Measurements from ENCODE around the gene SHISA7. TPM values are rescaled to one million over a fixed set of nuclear protein-coding genes. Genes with fewer than 3 reads are reported as not detected.

Gene SHISA7
- total RNA-seq, 5 donors from 2014 or later (not counting 1 experiment from before 2014, with no cell fraction given) = not detected

- Mint-ChIP-seq H3K4me3 (peak overlapping the region in 2 of 3 donors; percentile 13 to 72), H3K4me1 (peaks cover 11 to 25% (median 20%) of the 10 kb centered on the region in 3 donors), H3K27me3 (peaks cover 21 to 25% of the 10 kb centered on the region in 2 donors), H3K36me3 (peaks cover 11% of the 10 kb centered on the region), H3K27ac (no peak overlapping the region), H3K9me3 (no peaks in the 10 kb centered on the region)
- Histone ChIP-seq H3K4me1 (ENCODE audit: control insufficient read depth in 1 of 2, extremely low read depth in 1 of 2, insufficient read depth in 2 of 2, low read length in 2 of 2) (peaks cover 5 to 25% of the 10 kb centered on the region in 2 experiments), H3K4me3 (ENCODE audit: control insufficient read depth in 1 of 2, extremely low read depth in 1 of 2, low read length in 1 of 2) (no peak overlapping the region), H3K27ac (ENCODE audit: low read length) (no peak overlapping the region), H3K36me3 (ENCODE audit: control insufficient read depth in 2 of 2, extremely low read depth in 1 of 2, insufficient read depth in 1 of 2, low read length in 1 of 2) (no peaks in the 10 kb centered on the region), H3K27me3 (replicated peaks in 1 of 2; ENCODE audit: control insufficient read depth in 2 of 2, extremely low read depth in 1 of 2, insufficient read depth in 2 of 2, low read length in 1 of 2) (peaks cover 0 to 56% of the 10 kb centered on the region in 2 experiments), H3K9me3 (no peaks in the 10 kb centered on the region)
- CTCF ChIA-PET = interaction anchor here (0.6 to 1.2 kb wide), 5 partner anchors 13 to 333 kb away, joined by 3 to 5 read pairs (median 4); no protein-coding TSS in a partner anchor
- 97% methylated on average over 10 of the region's 12 CpGs for WGBS (ENCODE audit: insufficient coverage)
- DNase-seq (no peak), ATAC-seq (replicated peaks in 1 of 4) (no peak)
- POLR2A ChIA-PET = no interaction called here
These were observed 10.6 kb upstream of the SHISA7 start for GRCh38 chr19:55453511-55454260.

- Histone ChIP-seq H3K27me3 (replicated peaks in 1 of 2; ENCODE audit: control insufficient read depth in 2 of 2, extremely low read depth in 1 of 2, insufficient read depth in 2 of 2, low read length in 1 of 2) (peaks cover 0 to 56% of the 10 kb centered on the region in 2 experiments), H3K4me3 (ENCODE audit: control insufficient read depth in 1 of 2, extremely low read depth in 1 of 2, low read length in 1 of 2) (no peak overlapping the region), H3K36me3 (ENCODE audit: control insufficient read depth in 2 of 2, extremely low read depth in 1 of 2, insufficient read depth in 1 of 2, low read length in 1 of 2) (no peaks in the 10 kb centered on the region), H3K9me3 (no peaks in the 10 kb centered on the region), H3K4me1 (ENCODE audit: control insufficient read depth in 1 of 2, extremely low read depth in 1 of 2, insufficient read depth in 2 of 2, low read length in 2 of 2) (peaks cover 5 to 25% of the 10 kb centered on the region in 2 experiments), H3K27ac (ENCODE audit: low read length) (no peak overlapping the region)
- Mint-ChIP-seq H3K4me1 (peaks cover 11 to 25% (median 20%) of the 10 kb centered on the region in 3 donors), H3K9me3 (no peaks in the 10 kb centered on the region), H3K27me3 (peaks cover 21 to 25% of the 10 kb centered on the region in 2 donors), H3K36me3 (peaks cover 11% of the 10 kb centered on the region), H3K27ac (no peak overlapping the region), H3K4me3 (peak overlapping the region in 2 of 3 donors; percentile 13 to 72)
- CTCF ChIA-PET = interaction anchor here (0.6 to 1.2 kb wide), 4 partner anchors 13 to 332 kb away, joined by 3 to 4 read pairs (median 4); no protein-coding TSS in a partner anchor
- peak in 3 of 4 experiments; percentile 36 to 73 (median 38) for ATAC-seq (replicated peaks in 1 of 4)
- POLR2A ChIA-PET = interaction anchor here in 1 of 2 donors (0.6 kb wide), 1 partner anchor 146 kb away, joined by 5 read pairs; the partner anchor contains the start of gene FIZ1
- DNase-seq = peak in 12 of 35 experiments; percentile 25 to 60 (median 36)
- 24% methylated on average over 26 of the region's 34 CpGs for WGBS (ENCODE audit: insufficient coverage)
These were observed 9.7 kb upstream of the SHISA7 start for GRCh38 chr19:55452749-55453346.

- POLR2A ChIA-PET = interaction anchor here in 1 of 2 donors (0.6 kb wide), 1 partner anchor 147 kb away, joined by 5 read pairs; the partner anchor contains the start of gene FIZ1
- peak in 11 of 35 experiments; percentile 19 to 62 (median 37) for DNase-seq
- CTCF ChIA-PET = no interaction called here
These were observed 9.1 kb upstream of the SHISA7 start for GRCh38 chr19:55451965-55452748.

GRCh38 chr19:55451163-55451964 is 8.3 kb upstream of the SHISA7 start:
- Histone ChIP-seq H3K4me1 (ENCODE audit: control insufficient read depth in 1 of 2, extremely low read depth in 1 of 2, insufficient read depth in 2 of 2, low read length in 2 of 2) (peaks cover 5 to 25% of the 10 kb centered on the region in 2 experiments), H3K9me3 (no peaks in the 10 kb centered on the region), H3K4me3 (ENCODE audit: control insufficient read depth in 1 of 2, extremely low read depth in 1 of 2, low read length in 1 of 2) (peak overlapping the region; percentile 15 to 48), H3K36me3 (ENCODE audit: control insufficient read depth in 2 of 2, extremely low read depth in 1 of 2, insufficient read depth in 1 of 2, low read length in 1 of 2) (no peaks in the 10 kb centered on the region), H3K27ac (ENCODE audit: low read length) (no peak overlapping the region), H3K27me3 (replicated peaks in 1 of 2; ENCODE audit: control insufficient read depth in 2 of 2, extremely low read depth in 1 of 2, insufficient read depth in 2 of 2, low read length in 1 of 2) (peaks cover 0 to 71% of the 10 kb centered on the region in 2 experiments)
- ChIA-PET POLR2A (no interaction called here), CTCF (no interaction called here)
- WGBS (ENCODE audit: insufficient coverage) = 2% methylated on average over 67 of the region's 80 CpGs
- Mint-ChIP-seq H3K27ac (no peak overlapping the region), H3K9me3 (no peaks in the 10 kb centered on the region), H3K27me3 (peaks cover 21 to 25% of the 10 kb centered on the region in 2 donors), H3K4me1 (peaks cover 11 to 25% (median 20%) of the 10 kb centered on the region in 3 donors), H3K4me3 (peak overlapping the region; percentile 50 to 72 (median 56)), H3K36me3 (peaks cover 7% of the 10 kb centered on the region)
- DNase-seq = peak in 5 of 35 experiments; percentile 14 to 53 (median 32)
- ATAC-seq (replicated peaks in 1 of 4) = peak in 3 of 4 experiments; percentile 24 to 63 (median 31)

More at GRCh38 chr19:55451965-55452748, 9.1 kb upstream of the SHISA7 start:
- H3K4me1 Mint-ChIP-seq = peaks cover 11 to 25% (median 20%) of the 10 kb centered on the region in 3 donors
- Histone ChIP-seq H3K4me1 (ENCODE audit: control insufficient read depth in 1 of 2, extremely low read depth in 1 of 2, insufficient read depth in 2 of 2, low read length in 2 of 2) (peaks cover 5 to 25% of the 10 kb centered on the region in 2 experiments), H3K27me3 (replicated peaks in 1 of 2; ENCODE audit: control insufficient read depth in 2 of 2, extremely low read depth in 1 of 2, insufficient read depth in 2 of 2, low read length in 1 of 2) (peaks cover 0 to 63% of the 10 kb centered on the region in 2 experiments), H3K27ac (ENCODE audit: low read length) (no peak overlapping the region), H3K9me3 (no peaks in the 10 kb centered on the region), H3K36me3 (ENCODE audit: control insufficient read depth in 2 of 2, extremely low read depth in 1 of 2, insufficient read depth in 1 of 2, low read length in 1 of 2) (no peaks in the 10 kb centered on the region), H3K4me3 (ENCODE audit: control insufficient read depth in 1 of 2, extremely low read depth in 1 of 2, low read length in 1 of 2) (peak overlapping the region in 1 of 2 donors; percentile 49)
- H3K36me3 Mint-ChIP-seq = peaks cover 11% of the 10 kb centered on the region
- H3K27ac Mint-ChIP-seq = no peak overlapping the region
- ATAC-seq (replicated peaks in 1 of 4) = peak in 1 of 4 experiments; percentile 38
- no peaks in the 10 kb centered on the region for H3K9me3 Mint-ChIP-seq
- peaks cover 21 to 25% of the 10 kb centered on the region in 2 donors for H3K27me3 Mint-ChIP-seq
- peak overlapping the region in 2 of 3 donors; percentile 28 to 72 for H3K4me3 Mint-ChIP-seq
- 2% methylated on average over 44 of the region's 57 CpGs for WGBS (ENCODE audit: insufficient coverage)

GRCh38 chr19:55449469-55449868 is 6.4 kb upstream of the SHISA7 start:
- H3K4me1 Mint-ChIP-seq = peaks cover 11 to 25% (median 20%) of the 10 kb centered on the region in 3 donors
- no peak overlapping the region for H3K4me3 Mint-ChIP-seq
- no peaks in the 10 kb centered on the region for H3K36me3 ChIP-seq (ENCODE audit: control insufficient read depth in 2 of 2, extremely low read depth in 1 of 2, insufficient read depth in 1 of 2, low read length in 1 of 2)
- CTCF ChIA-PET = no interaction called here
- H3K4me1 ChIP-seq (ENCODE audit: control insufficient read depth in 1 of 2, extremely low read depth in 1 of 2, insufficient read depth in 2 of 2, low read length in 2 of 2) = peaks cover 5 to 25% of the 10 kb centered on the region in 2 experiments
- no peak overlapping the region for H3K27ac ChIP-seq (ENCODE audit: low read length)
- ATAC-seq (replicated peaks in 1 of 4) (no peak), DNase-seq (no peak)
- 27% methylated on average over 3 of the region's 16 CpGs for WGBS (ENCODE audit: insufficient coverage)
- H3K9me3 ChIP-seq = no peaks in the 10 kb centered on the region
- no peak overlapping the region for H3K27ac Mint-ChIP-seq
- H3K27me3 ChIP-seq (replicated peaks in 1 of 2; ENCODE audit: control insufficient read depth in 2 of 2, extremely low read depth in 1 of 2, insufficient read depth in 2 of 2, low read length in 1 of 2) = peaks cover 3 to 85% of the 10 kb centered on the region in 2 experiments
- H3K36me3 Mint-ChIP-seq = peaks cover 3% of the 10 kb centered on the region
- no peak overlapping the region for H3K4me3 ChIP-seq (ENCODE audit: control insufficient read depth in 1 of 2, extremely low read depth in 1 of 2, low read length in 1 of 2)
- H3K27me3 Mint-ChIP-seq = peaks cover 28 to 37% of the 10 kb centered on the region in 2 donors
- no peaks in the 10 kb centered on the region for H3K9me3 Mint-ChIP-seq
- POLR2A ChIA-PET = no interaction called here
